GM10266 (cell line): ENCODE measurements around the gene PRR16.

ENCODE experiments used
- DNase-seq: peaks from one replicate; pipeline ENCODE4 v3.0.0; 2012; ENCODE audit errors: extremely low spot score
- TF ChIP-seq, protein P1 (sequence below): IDR thresholded peaks from 2 replicates; pipeline ENCODE4 v1.5.1; 2012; ENCODE audit warnings: mild to moderate bottlenecking, low read depth; ENCODE audit not compliant: control insufficient read depth, insufficient read depth; ENCODE audit errors: missing control alignments

PRR16 gene

DNA sequence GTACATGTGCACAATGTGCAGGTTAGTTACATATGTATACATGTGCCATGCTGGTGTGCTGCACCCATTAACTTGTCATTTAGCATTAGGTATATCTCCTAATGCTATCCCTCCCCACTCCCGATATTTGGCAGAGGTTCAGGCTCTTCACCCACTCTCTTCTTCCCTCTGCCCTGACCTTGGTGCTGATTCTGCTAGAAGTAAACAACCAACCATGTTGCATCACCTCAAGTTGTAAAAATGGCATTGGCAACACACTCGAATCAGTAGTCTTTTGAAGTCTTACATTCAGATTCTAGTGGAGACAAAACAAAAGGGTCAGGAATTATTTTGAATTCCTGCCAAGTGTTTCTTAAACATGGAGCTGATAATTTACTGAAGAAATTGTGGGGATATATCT, 40.0 kb downstream of the PRR16 start:
- DNase-seq = no peak
- TF ChIP-seq, protein P1, sequence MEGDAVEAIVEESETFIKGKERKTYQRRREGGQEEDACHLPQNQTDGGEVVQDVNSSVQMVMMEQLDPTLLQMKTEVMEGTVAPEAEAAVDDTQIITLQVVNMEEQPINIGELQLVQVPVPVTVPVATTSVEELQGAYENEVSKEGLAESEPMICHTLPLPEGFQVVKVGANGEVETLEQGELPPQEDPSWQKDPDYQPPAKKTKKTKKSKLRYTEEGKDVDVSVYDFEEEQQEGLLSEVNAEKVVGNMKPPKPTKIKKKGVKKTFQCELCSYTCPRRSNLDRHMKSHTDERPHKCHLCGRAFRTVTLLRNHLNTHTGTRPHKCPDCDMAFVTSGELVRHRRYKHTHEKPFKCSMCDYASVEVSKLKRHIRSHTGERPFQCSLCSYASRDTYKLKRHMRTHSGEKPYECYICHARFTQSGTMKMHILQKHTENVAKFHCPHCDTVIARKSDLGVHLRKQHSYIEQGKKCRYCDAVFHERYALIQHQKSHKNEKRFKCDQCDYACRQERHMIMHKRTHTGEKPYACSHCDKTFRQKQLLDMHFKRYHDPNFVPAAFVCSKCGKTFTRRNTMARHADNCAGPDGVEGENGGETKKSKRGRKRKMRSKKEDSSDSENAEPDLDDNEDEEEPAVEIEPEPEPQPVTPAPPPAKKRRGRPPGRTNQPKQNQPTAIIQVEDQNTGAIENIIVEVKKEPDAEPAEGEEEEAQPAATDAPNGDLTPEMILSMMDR = no peak

DNA sequence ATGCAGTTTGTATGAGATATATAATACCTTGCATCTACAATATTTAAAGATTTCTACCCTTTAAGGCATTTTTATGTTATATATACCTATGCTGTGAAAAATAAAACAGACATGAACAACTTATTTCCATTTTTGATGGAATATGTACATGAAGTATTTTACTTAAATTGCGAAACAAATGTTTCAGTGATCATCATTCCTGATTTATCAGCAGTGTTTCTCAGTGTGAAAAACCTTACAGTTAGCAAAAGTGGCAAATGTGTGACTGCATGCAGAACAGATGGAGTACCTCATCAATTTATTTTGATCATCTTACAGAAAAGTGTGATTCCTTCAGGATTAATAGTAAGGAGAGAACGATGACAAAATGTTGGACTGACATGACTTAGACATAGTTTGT, 43.1 kb downstream of the PRR16 start:
- DNase-seq = no peak
- TF ChIP-seq, protein P1 = no peak

DNA sequence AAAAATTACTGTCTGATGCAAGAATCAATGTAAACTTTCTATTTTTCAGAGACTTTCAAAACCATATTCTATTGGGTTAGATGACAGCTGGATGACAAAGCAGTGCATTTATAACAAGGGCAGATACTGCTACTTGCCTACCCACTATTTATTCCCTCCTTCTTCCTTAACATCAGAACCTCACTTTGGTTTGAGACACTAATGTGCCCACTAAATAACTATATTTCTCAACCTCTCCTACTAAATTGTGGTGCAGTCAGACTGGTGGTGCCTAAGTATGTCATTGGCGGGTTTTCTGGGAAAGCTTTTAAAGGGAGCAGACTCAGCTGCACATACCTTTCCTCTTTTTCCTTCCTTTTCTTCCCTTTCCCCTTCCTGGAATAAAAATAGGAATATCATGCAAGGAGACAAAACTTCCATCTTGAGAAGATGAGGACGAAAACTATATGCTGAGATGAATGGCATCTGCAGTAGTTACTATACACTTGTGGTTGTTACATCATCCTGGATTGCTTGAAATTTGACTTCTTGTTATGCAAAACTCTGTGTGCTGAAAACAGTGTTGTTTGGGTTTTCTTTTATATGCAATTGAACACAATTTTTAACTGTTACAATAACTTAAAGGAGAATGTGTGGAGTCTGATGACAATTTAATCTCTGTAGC, 43.8 kb downstream of the PRR16 start:
- TF ChIP-seq, protein P1 = no peak
- no peak for DNase-seq

DNA sequence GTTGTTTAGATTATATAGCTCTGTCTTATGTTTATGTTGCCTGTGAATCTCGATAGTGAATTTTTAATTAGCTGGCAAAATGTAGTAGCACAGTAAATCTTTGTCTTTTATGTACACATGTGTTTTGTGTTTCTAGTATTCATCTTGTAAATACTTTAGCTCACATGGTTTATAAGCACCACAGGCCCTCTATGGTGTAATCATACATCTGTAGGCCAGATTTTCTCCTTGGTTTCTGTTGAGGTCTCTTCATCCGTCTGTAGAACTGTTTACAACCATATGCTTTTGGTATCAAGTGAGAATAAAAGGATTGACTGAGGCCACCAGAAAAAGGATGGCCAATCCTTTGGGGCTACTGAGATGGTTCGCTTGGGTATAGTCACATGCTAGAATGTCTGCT, 45.0 kb downstream of the PRR16 start:
- TF ChIP-seq, protein P1 = no peak
- no peak for DNase-seq

DNA sequence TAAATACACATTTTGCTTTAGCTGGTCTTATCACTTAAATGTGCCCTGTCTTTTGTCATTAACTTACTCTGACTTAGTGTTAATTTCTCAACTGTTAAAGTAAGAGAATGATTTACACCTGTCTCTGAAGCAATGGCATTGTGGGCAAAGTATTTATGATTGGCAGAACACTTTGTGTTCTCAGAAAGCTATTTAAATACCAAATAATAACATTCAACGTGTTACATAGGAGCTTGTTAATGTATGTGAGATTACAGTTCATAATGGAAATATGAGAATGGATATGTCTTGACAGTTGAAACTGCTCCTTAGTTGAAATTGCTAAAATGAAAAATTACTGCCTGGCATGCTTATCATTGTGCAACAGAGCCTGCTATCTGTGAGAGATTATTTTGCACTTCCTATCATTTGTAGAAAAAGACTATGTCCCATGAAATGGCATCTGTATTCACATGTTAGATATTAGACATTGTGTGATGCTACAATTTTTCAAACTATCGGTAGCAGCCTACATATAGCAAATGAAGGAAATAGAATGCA, 46.1 kb downstream of the PRR16 start:
- DNase-seq = no peak
- TF ChIP-seq, protein P1 = no peak

DNA sequence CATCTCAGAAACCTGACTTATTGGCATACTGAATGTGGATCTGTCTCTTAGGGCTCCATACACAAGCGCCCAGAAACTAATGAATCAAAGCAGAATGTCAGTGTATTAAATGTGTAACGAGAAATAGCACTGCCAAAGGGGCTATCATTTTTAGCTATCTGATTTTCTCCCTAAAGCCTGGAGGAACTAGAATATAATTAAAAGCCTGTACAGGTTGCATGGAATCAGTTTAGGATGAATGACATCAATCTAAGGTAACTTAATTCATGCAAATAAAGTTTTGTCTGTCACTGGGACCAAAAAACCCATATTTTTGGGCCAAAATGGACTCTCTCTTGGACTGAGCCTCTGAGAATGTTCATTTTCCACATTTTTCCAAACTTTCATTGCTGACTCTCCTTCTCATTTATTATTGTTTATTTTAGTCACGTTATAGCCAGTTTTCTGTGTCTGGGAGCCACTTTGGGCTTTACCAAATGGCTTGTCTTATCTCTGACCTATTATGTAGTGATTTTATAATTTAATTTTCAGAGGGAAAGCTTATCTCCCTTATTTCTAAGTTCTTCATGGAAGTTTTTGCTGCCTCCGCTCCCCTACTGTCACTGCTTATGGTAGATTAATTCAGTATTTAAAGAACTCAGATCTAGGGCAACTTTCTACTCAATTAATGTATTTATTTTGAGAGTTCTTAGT, 47.0 kb downstream of the PRR16 start:
- no peak for DNase-seq
- TF ChIP-seq, protein P1 = no peak

DNA sequence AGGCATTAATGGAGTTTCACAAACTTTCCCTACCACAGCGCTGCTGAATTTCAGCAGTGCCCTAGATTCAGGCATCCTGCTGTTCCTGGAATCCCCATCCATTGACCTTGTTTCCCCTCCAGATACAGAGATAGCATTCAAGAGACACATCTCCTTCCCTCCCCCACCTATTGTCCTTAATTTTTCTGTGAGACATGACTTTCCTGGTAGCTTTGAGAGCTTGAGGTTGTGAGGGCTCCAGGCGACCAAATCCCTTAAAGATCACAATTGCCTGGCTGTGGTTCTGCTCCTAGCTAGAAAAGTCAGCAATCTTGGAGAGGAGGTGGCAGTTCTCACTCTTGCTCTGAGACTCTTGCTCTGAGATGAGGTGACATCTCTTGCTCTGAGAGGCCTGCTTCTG, 48.0 kb downstream of the PRR16 start:
- DNase-seq = no peak
- TF ChIP-seq, protein P1 = no peak
